Central memory CD8-positive, alpha-beta T cell (primary cell): ENCODE results near the gene IRAK1.

Experiments
- ATAC-seq: fragments of 150-1000 bp; cut with Tn5 transposase; replicated peaks from 2 replicates; pipeline ENCODE4 v1.10.0; 2022; ENCODE audit warnings: mild to moderate bottlenecking, moderate FRiP score, moderate number of reproducible peaks; ENCODE audit not compliant: poor library complexity, severe bottlenecking; ENCODE audit errors: extremely low read depth
- DNase-seq, 2 donors: peaks; one replicate each; pipeline ENCODE4 v3.0.0; 2021; ENCODE audit warnings: low spot score in 2 of 2
- H3K27ac Mint-ChIP-seq: one replicate; pipeline ENCODE4 v1.8.0; 2022; ENCODE audit warnings: low read depth, mild to moderate bottlenecking, moderate library complexity, mixed read lengths
- H3K27me3 Mint-ChIP-seq: one replicate; pipeline ENCODE4 v1.8.0; 2022; ENCODE audit warnings: mixed read lengths
- H3K36me3 Mint-ChIP-seq: one replicate; pipeline ENCODE4 v1.8.0; 2022; ENCODE audit warnings: mild to moderate bottlenecking, moderate library complexity, mixed read lengths; ENCODE audit not compliant: insufficient read depth
- H3K4me1 Mint-ChIP-seq: one replicate; pipeline ENCODE4 v1.8.0; 2022; ENCODE audit warnings: mixed read lengths
- H3K4me3 Mint-ChIP-seq: one replicate; pipeline ENCODE4 v1.8.0; 2022; ENCODE audit warnings: mild to moderate bottlenecking, moderate library complexity, mixed read lengths
- H3K9me3 Mint-ChIP-seq: one replicate; pipeline ENCODE4 v1.8.0; 2022; ENCODE audit warnings: mixed read lengths

Gene IRAK1

DNA sequence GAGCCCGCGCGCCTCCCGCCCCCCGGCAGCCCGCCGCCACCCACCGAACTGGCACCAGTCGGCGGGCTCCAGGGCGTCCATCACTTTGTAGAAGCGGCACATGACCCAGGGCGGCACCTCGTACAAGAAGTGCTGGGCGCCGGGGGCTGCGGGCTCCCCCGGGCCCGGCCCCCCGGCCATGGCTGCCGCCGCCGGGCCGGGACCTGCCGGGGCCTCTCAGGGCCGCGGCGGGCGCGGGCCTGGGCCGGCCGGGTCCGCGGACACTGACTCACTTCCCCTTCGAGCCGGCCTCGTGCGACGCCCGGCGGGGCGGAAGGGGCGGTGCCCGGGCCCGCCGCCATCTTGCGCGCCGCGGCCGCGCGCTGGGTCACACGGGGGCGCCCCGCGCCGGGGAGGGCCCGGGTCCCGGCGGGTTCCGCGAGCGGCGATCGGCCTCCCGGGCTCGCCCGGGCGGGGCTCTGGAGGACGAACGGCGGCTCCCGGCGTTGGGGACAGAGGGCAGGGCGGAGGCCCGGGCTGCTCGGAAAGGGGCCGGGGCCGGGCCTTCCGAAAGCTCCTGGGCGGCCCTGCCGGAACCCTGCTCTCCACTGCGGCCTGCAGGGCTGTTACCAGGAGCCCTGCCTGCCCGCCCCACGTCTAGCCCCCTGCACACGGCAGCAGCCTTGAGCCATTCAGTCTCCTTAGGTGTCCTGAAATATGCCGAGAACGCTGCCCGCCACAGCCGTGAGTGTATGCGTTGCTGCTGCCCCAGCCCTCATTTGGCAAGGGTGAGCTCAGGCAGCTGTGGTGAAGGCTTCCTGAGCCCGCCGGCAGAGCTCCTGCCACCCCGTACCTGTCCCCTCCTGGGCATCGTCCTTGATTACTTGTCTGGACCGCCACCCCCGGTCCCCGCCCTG, at the start of gene IRAK1:
IRAK1 (minus strand) TSS at position 270 of the 896 bp plus-strand sequence; CDS start at position 180, 90 bp downstream.
- Mint-ChIP-seq H3K4me3 (peak within 1 kb of the TSS; percentile 86), H3K36me3 (peaks cover 22% of the 10 kb centered on the region), H3K27me3 (no peaks in the 10 kb centered on the region), H3K9me3 (no peaks in the 10 kb centered on the region), H3K4me1 (peaks cover 16% of the 10 kb centered on the region), H3K27ac (peak within 1 kb of the TSS; percentile 94)
- ATAC-seq (peak; percentile 61), DNase-seq (no peak)

DNA sequence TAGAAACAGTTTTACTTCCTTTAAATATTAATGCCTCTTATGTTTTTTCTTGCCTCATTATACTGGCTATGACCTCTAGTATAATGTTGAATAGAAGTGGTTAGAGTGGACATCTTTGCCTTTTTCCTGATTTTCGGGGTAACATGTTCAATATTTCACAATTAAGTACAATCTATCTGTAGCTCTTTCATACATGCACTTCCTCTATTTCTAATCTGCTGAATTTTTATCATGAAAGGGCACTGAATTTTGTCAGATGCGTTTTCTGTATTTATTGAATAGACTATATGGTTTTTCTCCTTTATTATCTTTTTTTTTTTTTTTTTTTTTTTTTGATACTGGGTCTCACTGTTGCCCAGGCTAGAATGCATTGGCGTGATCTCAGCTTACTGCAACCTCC, 48.9 kb upstream of the IRAK1 start:
- no peak for ATAC-seq
- H3K4me3 Mint-ChIP-seq, result no peak overlapping the region
- peaks cover 17% of the 10 kb centered on the region for H3K36me3 Mint-ChIP-seq
- H3K9me3 Mint-ChIP-seq, result no peaks in the 10 kb centered on the region
- H3K4me1 Mint-ChIP-seq, result peaks cover 32% of the 10 kb centered on the region
- no peak overlapping the region for H3K27ac Mint-ChIP-seq
- H3K27me3 Mint-ChIP-seq, result no peaks in the 10 kb centered on the region
- no peak for DNase-seq

DNA sequence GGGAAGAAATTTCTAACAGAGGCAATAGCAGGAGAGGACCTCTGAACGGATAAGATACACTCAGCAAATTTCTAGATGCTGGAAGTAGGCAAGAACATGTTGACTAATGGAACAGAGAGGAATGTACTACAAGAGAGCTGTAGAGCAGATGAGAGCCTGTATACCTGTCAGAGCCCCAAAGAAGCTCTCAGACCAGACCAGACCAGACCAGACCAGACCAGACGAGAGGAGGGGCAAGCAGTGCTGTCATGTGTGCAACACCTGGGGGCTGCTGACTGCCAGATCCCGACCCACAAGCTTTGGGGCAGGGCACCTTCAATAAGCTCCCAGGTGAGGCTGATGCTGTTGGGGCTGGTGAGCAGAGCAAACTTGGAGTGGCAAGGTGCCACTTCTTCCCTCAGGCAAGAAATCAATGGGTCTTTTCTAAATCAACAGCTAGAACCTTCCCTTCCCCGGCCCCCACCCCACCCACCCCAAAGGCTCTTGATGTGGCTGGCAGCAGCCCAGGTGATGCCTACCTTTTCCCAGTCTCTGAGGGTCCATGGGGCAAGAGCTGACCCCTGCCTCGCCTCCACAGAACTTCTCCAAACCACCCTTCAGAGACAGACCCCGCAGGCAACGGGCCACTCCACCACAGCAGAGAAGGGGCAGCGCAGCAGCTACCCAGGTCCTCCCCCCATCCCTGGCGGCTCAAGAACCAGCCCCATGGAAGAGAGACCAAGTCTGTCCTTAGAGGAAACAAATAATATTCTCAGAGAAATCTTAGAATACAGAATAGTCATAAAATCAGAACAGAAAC, 45.1 kb upstream of the IRAK1 start:
- H3K27ac Mint-ChIP-seq, result peak overlapping the region; percentile 73
- DNase-seq (no peak), ATAC-seq (no peak)
- peaks cover 7% of the 10 kb centered on the region for H3K36me3 Mint-ChIP-seq
- H3K4me3 Mint-ChIP-seq, result peak overlapping the region; percentile 40
- no peaks in the 10 kb centered on the region for H3K9me3 Mint-ChIP-seq
- H3K4me1 Mint-ChIP-seq, result peaks cover 50% of the 10 kb centered on the region
- H3K27me3 Mint-ChIP-seq, result no peaks in the 10 kb centered on the region

DNA sequence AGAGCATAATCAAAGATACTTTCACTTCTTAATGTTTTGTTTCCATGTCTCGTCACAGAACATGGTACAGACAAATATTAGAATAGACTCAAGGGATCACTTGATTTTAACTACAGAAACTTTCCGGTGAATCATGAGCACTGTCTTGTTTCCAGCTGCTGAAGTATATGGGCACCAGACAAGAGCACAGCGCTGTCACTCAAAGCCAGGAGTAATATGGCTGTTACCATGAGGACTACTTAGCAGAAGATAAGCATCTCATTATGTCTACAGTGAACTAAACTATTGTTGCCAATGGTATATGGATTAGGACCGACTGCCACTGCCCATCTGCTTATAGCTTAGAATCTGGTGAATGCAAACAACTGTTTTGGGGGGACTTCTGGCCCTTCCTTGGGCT, 43.5 kb upstream of the IRAK1 start:
- peaks cover 66% of the 10 kb centered on the region for H3K4me1 Mint-ChIP-seq
- ATAC-seq (no peak), DNase-seq (no peak)
- H3K9me3 Mint-ChIP-seq, result no peaks in the 10 kb centered on the region
- peak overlapping the region; percentile 80 for H3K27ac Mint-ChIP-seq
- peaks cover 8% of the 10 kb centered on the region for H3K36me3 Mint-ChIP-seq
- H3K4me3 Mint-ChIP-seq, result no peak overlapping the region
- H3K27me3 Mint-ChIP-seq, result no peaks in the 10 kb centered on the region

DNA sequence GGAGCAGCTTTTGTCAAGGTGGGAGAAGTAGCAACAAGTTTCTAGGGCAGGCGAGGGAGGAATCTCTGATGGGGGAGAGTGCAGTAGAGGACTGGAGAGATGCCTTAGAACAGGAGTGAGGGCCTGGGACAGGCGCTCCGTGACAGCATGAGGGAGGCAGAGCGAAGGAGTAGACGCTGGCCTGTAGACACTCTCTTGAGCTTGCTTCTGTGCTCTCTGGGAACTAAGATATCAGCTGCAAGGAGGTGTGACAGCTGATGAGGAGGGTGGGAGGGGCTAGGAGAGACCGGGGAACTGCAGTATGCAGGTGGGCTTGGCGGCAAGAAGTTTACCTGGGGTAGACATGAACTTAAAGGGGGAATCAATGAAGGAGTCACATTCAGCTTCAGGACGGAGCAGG, 42.1 kb upstream of the IRAK1 start:
- no peaks in the 10 kb centered on the region for H3K9me3 Mint-ChIP-seq
- peak overlapping the region; percentile 80 for H3K27ac Mint-ChIP-seq
- no peak for ATAC-seq
- peak overlapping the region; percentile 65 for H3K4me3 Mint-ChIP-seq
- DNase-seq, result no peak
- peaks cover 74% of the 10 kb centered on the region for H3K4me1 Mint-ChIP-seq
- no peaks in the 10 kb centered on the region for H3K27me3 Mint-ChIP-seq
- H3K36me3 Mint-ChIP-seq, result peaks cover 16% of the 10 kb centered on the region

DNA sequence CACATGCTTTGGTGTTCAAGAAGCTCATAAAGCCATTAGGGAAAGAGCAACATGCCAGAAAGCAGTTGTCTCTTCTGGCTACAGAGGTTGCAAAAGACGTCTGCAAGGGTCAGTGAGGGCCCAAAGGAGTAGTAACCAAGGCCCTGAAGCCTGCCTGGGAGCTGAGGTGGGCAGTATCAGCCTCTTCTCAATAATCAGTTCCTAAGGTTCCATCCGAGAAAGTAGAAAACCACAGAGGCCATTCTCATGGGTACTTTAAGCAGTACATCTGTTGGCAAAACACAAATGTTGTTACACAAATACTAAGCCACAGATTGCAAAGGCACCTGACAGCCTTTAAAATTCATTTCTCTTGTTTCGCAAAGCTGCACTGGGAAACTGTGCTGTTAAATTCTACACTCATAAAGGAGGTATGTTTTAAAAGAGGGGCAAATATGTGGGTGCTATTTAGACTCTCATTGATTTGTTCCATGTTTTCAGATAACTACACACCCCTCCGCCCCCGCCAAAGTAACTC, 40.1 kb upstream of the IRAK1 start:
- Mint-ChIP-seq H3K27ac (peak overlapping the region; percentile 64), H3K4me1 (peaks cover 75% of the 10 kb centered on the region), H3K27me3 (no peaks in the 10 kb centered on the region), H3K9me3 (no peaks in the 10 kb centered on the region), H3K4me3 (peak overlapping the region; percentile 1), H3K36me3 (peaks cover 27% of the 10 kb centered on the region)
- DNase-seq (no peak), ATAC-seq (no peak)

DNA sequence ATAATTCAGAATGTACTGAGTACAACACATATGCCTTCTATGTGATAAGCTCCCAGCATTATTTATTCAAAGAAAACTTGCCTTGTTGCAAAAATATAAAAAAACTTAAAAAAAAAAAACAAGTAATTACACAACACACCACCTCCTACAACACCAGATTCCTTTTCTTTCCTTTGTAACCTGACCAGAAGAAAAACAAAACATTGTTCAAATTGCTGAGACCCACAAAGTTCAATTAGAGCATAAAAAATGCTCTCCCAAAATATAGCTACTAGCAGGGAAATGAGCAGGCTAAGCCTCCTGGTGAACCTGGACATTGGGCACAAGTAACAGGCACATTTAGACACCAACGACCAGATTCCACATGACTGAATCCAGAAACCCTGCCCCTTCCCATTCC, 39.5 kb upstream of the IRAK1 start:
- Mint-ChIP-seq H3K36me3 (peaks cover 32% of the 10 kb centered on the region), H3K9me3 (no peaks in the 10 kb centered on the region), H3K27ac (peak overlapping the region; percentile 64), H3K4me1 (peaks cover 69% of the 10 kb centered on the region), H3K4me3 (peak overlapping the region; percentile 1), H3K27me3 (no peaks in the 10 kb centered on the region)
- DNase-seq (no peak), ATAC-seq (no peak)

DNA sequence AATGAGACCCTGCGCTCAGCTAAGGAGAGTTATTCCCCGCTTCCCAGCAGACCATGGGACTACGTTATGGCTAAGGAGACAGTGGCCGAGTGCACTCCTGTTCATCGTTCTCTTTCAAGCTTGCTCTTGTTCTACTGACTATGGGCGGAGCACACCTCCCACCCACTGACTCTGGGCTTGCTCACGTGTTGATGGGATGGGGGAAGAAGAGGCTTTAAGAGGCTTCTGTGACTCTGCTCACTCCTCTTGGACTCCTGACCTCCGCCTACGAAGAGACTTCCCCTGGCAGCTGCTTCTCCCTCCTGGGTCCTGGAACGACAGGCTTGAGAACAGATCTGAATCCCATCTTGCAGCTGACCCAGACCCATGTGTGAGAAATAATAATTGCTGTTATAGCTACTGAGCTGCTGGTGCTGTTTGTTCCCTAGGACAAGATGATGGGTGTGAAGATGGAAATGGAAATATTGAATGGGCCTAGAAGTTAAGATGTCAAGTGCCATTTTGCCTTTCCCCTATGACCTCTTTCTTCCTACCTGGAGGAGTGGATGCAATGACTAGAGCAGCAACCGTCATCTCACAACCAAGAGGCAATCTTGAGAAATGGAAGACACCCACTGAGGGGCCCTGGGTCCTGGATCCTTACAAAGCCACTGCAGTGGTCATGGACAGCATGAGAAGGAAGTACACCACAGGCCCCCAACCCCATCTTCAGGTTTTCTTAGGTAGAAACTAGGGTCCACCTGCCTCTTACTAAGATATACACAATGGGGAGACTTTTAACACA, 38.7 kb upstream of the IRAK1 start:
- Mint-ChIP-seq H3K27me3 (no peaks in the 10 kb centered on the region), H3K4me1 (peaks cover 61% of the 10 kb centered on the region), H3K9me3 (no peaks in the 10 kb centered on the region), H3K27ac (peak overlapping the region; percentile 64), H3K36me3 (peaks cover 37% of the 10 kb centered on the region), H3K4me3 (no peak overlapping the region)
- ATAC-seq (no peak), DNase-seq (no peak)

DNA sequence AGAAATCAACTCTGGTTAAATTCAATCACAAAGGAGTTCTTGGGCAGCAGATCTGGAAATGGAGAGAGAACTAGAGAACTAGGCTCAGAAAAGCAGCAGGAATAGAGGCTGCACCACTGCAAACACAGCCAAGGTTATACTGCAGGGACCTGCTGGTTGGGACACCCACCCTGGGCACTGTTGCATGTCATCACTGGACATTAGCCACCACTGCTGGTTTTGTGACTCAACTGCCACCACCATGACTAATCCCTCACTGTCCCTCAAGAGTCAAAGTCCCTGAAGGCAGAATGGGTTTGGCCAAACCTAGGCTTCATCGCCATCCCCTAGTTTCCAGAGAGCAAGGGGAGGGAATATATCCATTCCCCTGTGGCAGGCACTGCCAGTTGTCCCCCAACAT, 38.1 kb upstream of the IRAK1 start:
- Mint-ChIP-seq H3K4me1 (peaks cover 61% of the 10 kb centered on the region), H3K9me3 (no peaks in the 10 kb centered on the region), H3K27ac (no peak overlapping the region), H3K27me3 (no peaks in the 10 kb centered on the region), H3K4me3 (peak overlapping the region; percentile 26), H3K36me3 (peaks cover 37% of the 10 kb centered on the region)
- no peak for ATAC-seq
- no peak for DNase-seq

DNA sequence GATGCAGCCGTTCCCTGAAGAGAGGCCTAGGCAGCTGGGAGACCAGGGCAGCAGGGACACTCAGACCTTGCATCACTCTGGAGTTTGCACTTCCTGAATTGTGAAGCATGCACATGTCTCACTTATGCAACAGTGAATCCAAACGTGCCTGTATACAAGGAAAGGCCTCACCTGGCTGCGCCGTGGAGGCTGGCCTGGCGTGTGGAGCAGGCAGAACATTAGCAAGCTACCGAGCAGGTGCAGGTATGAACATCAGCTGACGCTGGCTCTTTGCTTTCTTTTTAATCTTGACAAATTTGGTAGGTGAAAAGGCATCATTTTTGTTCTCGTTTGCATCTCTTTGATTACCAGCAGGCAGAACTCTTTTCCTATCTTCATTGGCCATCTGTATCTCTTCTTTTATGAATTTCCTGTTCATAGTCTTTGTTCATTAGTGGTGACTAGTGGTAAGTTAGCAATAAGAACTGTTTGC, 37.1 kb upstream of the IRAK1 start:
- DNase-seq (no peak), ATAC-seq (no peak)
- peaks cover 39% of the 10 kb centered on the region for H3K36me3 Mint-ChIP-seq
- peak overlapping the region; percentile 79 for H3K27ac Mint-ChIP-seq
- peaks cover 58% of the 10 kb centered on the region for H3K4me1 Mint-ChIP-seq
- no peaks in the 10 kb centered on the region for H3K9me3 Mint-ChIP-seq
- peak overlapping the region; percentile 26 for H3K4me3 Mint-ChIP-seq
- no peaks in the 10 kb centered on the region for H3K27me3 Mint-ChIP-seq

DNA sequence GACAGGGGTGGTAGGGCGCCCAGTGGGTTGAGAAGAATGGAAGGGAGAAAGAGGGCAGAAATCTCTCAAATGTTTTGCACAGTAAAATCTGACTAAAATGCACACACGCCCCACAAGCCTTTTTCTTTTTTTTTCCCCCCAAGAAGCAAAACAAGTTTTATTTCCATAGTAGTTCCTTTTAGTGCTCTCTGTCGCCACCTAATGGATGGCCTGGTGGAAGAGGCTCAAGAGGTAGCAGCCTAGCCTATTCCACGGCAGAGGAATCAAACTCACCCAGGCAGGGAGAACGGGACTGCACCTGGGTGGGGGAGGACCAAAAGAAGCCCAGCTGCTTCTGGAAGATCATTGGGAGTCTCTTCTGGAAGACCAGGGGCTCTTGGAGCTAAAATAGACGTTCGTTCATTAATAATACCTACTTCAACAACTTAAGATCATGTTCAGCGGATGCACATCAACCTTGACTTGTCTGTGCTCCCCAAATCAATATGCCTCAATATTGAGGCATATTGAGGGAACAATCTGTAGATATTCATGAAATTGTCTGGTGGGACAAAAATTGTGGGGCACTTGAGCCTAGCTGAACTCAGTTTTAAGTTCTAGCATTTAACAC, 31.6 kb upstream of the IRAK1 start:
- no peaks in the 10 kb centered on the region for H3K27me3 Mint-ChIP-seq
- DNase-seq (peak; percentile 32 to 42), ATAC-seq (peak; percentile 72)
- no peak overlapping the region for H3K4me3 Mint-ChIP-seq
- peak overlapping the region; percentile 83 for H3K27ac Mint-ChIP-seq
- H3K4me1 Mint-ChIP-seq, result peaks cover 52% of the 10 kb centered on the region
- no peaks in the 10 kb centered on the region for H3K9me3 Mint-ChIP-seq
- peaks cover 43% of the 10 kb centered on the region for H3K36me3 Mint-ChIP-seq

DNA sequence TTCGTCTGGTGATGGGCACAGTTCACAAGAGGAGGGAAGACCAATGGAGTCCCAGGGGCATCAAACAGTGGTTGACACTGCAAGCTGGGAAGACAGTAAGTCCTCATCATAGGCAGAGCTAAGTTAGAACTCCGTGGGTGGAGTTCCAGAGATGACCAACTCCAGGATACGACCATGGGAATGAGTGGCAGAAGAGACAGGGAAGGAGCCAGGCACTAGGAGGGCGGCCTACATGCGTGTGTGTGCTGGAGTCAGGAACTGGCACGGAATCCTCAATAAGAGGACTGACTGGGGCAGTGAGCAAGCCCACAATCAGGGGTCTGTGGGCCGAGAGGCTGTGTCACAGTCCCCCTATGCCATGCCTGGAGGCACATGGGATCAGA, 30.4 kb upstream of the IRAK1 start:
- peak overlapping the region; percentile 83 for H3K27ac Mint-ChIP-seq
- H3K27me3 Mint-ChIP-seq, result no peaks in the 10 kb centered on the region
- peaks cover 40% of the 10 kb centered on the region for H3K36me3 Mint-ChIP-seq
- no peak for DNase-seq
- no peak overlapping the region for H3K4me3 Mint-ChIP-seq
- H3K9me3 Mint-ChIP-seq, result no peaks in the 10 kb centered on the region
- H3K4me1 Mint-ChIP-seq, result peaks cover 51% of the 10 kb centered on the region
- no peak for ATAC-seq
